ENCODE measurements around the gene CDKAL1.

CDKAL1 gene

DNA sequence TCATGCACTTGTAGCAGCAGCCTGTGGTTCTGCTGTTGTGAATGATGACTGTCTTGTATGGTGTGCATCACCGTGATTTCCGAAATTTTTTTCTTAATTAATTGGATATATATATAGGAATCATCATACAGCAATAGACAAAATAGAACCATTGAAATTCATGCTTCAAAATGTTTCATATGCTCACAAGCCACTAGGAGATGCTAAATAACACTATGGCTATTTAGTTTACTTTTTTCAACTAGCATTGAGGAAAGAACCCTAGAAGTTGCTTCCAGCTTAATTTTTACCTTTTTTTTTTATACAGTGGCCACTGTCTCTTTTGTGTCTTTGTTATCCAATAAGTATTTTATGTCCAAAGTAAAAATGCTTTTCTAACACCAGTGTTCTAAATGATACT, 485.4 kb downstream of the CDKAL1 start:
- no peak overlapping the region for H3K4me3 ChIP-seq (ENCODE audit: low read length, poor library complexity, severe bottlenecking)
- H3K9me3 ChIP-seq (ENCODE audit: insufficient read depth, low read depth, low read length): no peaks in the 10 kb centered on the region
- H3K4me1 ChIP-seq (ENCODE audit: insufficient read depth, low read length, poor library complexity, severe bottlenecking): peaks cover 20% of the 10 kb centered on the region
- H3K9me2 ChIP-seq (replicated peaks; ENCODE audit: low read depth, low read length): no peaks in the 10 kb centered on the region
- H3K79me2 ChIP-seq (ENCODE audit: insufficient read depth, low read length): no peaks in the 10 kb centered on the region
- no peak overlapping the region for H3K4me2 ChIP-seq (ENCODE audit: low read depth, low read length, poor library complexity, severe bottlenecking)
- H4K20me1 ChIP-seq (ENCODE audit: insufficient read depth, low read length, poor library complexity, severe bottlenecking): no peaks in the 10 kb centered on the region
- no peaks in the 10 kb centered on the region for H3F3A ChIP-seq (ENCODE audit: low read depth)
- no peak overlapping the region for H2AFZ ChIP-seq (ENCODE audit: low read length)
- no peak overlapping the region for H3K9ac ChIP-seq (ENCODE audit: low read depth, low read length, poor library complexity, severe bottlenecking)
- no peak for TF ChIP-seq EZH2phosphoT487 (IDR thresholded peaks at IDR 0.05; ENCODE audit: borderline replicate concordance)
- TF ChIP-seq CTCF (conservative IDR thresholded peaks at IDR 0.05; ENCODE audit: low read length): peak; percentile 54
- H3K27me3 ChIP-seq (ENCODE audit: insufficient read depth, low read length, poor library complexity, severe bottlenecking): no peaks in the 10 kb centered on the region
- no peaks in the 10 kb centered on the region for H3K36me3 ChIP-seq (ENCODE audit: insufficient read depth, low read length)

GRCh38 chr6:21022343-21023107, 488.3 kb downstream of the CDKAL1 start:
- Histone ChIP-seq H3F3A (ENCODE audit: low read depth) (no peaks in the 10 kb centered on the region), H2AFZ (ENCODE audit: low read length) (no peak overlapping the region), H4K20me1 (ENCODE audit: insufficient read depth, low read length, poor library complexity, severe bottlenecking) (no peaks in the 10 kb centered on the region), H3K9ac (ENCODE audit: low read depth, low read length, poor library complexity, severe bottlenecking) (no peak overlapping the region), H3K9me3 (ENCODE audit: insufficient read depth, low read depth, low read length) (no peaks in the 10 kb centered on the region), H3K27me3 (ENCODE audit: insufficient read depth, low read length, poor library complexity, severe bottlenecking) (no peaks in the 10 kb centered on the region), H3K36me3 (ENCODE audit: insufficient read depth, low read length) (peaks cover 5% of the 10 kb centered on the region; the same call in 1 of the 2 replicates), H3K4me1 (ENCODE audit: insufficient read depth, low read length, poor library complexity, severe bottlenecking) (peaks cover 28% of the 10 kb centered on the region), H3K79me2 (ENCODE audit: insufficient read depth, low read length) (no peaks in the 10 kb centered on the region), H3K4me3 (ENCODE audit: low read length, poor library complexity, severe bottlenecking) (no peak overlapping the region), H3K9me2 (replicated peaks; ENCODE audit: low read depth, low read length) (no peaks in the 10 kb centered on the region), H3K4me2 (ENCODE audit: low read depth, low read length, poor library complexity, severe bottlenecking) (no peak overlapping the region)
- TF ChIP-seq EZH2phosphoT487 (IDR thresholded peaks at IDR 0.05; ENCODE audit: borderline replicate concordance): no peak
- TF ChIP-seq CTCF (conservative IDR thresholded peaks at IDR 0.05; ENCODE audit: low read length): no peak

- no peaks in the 10 kb centered on the region for H3K9me3 ChIP-seq (ENCODE audit: insufficient read depth, low read depth, low read length)
- H4K20me1 ChIP-seq (ENCODE audit: insufficient read depth, low read length, poor library complexity, severe bottlenecking): no peaks in the 10 kb centered on the region
- H2AFZ ChIP-seq (ENCODE audit: low read length): no peak overlapping the region
- H3K4me3 ChIP-seq (ENCODE audit: low read length, poor library complexity, severe bottlenecking): no peak overlapping the region
- H3K79me2 ChIP-seq (ENCODE audit: insufficient read depth, low read length): no peaks in the 10 kb centered on the region
- H3K4me1 ChIP-seq (ENCODE audit: insufficient read depth, low read length, poor library complexity, severe bottlenecking): peaks cover 28% of the 10 kb centered on the region
- no peak for TF ChIP-seq EZH2phosphoT487 (IDR thresholded peaks at IDR 0.05; ENCODE audit: borderline replicate concordance)
- H3K27me3 ChIP-seq (ENCODE audit: insufficient read depth, low read length, poor library complexity, severe bottlenecking): no peaks in the 10 kb centered on the region
- peaks cover 8% of the 10 kb centered on the region; the same call in 1 of the 2 replicates for H3K36me3 ChIP-seq (ENCODE audit: insufficient read depth, low read length)
- no peaks in the 10 kb centered on the region for H3K9me2 ChIP-seq (replicated peaks; ENCODE audit: low read depth, low read length)
- H3K9ac ChIP-seq (ENCODE audit: low read depth, low read length, poor library complexity, severe bottlenecking): no peak overlapping the region
- H3F3A ChIP-seq (ENCODE audit: low read depth): no peaks in the 10 kb centered on the region
- no peak overlapping the region for H3K4me2 ChIP-seq (ENCODE audit: low read depth, low read length, poor library complexity, severe bottlenecking)
These were observed 489.0 kb downstream of the CDKAL1 start for GRCh38 chr6:21023210-21023609.

- Histone ChIP-seq H3K9me2 (replicated peaks; ENCODE audit: low read depth, low read length) (no peaks in the 10 kb centered on the region), H3K9me3 (ENCODE audit: insufficient read depth, low read depth, low read length) (no peaks in the 10 kb centered on the region), H3K9ac (ENCODE audit: low read depth, low read length, poor library complexity, severe bottlenecking) (no peak overlapping the region), H3K27me3 (ENCODE audit: insufficient read depth, low read length, poor library complexity, severe bottlenecking) (no peaks in the 10 kb centered on the region), H3K79me2 (ENCODE audit: insufficient read depth, low read length) (no peaks in the 10 kb centered on the region), H3F3A (ENCODE audit: low read depth) (no peaks in the 10 kb centered on the region), H3K36me3 (ENCODE audit: insufficient read depth, low read length) (peaks cover 8% of the 10 kb centered on the region; the same call in 1 of the 2 replicates), H3K4me2 (ENCODE audit: low read depth, low read length, poor library complexity, severe bottlenecking) (no peak overlapping the region), H2AFZ (ENCODE audit: low read length) (no peak overlapping the region), H3K4me3 (ENCODE audit: low read length, poor library complexity, severe bottlenecking) (no peak overlapping the region), H3K4me1 (ENCODE audit: insufficient read depth, low read length, poor library complexity, severe bottlenecking) (peaks cover 28% of the 10 kb centered on the region), H4K20me1 (ENCODE audit: insufficient read depth, low read length, poor library complexity, severe bottlenecking) (no peaks in the 10 kb centered on the region)
- no peak for TF ChIP-seq EZH2phosphoT487 (IDR thresholded peaks at IDR 0.05; ENCODE audit: borderline replicate concordance)
- TF ChIP-seq CTCF (conservative IDR thresholded peaks at IDR 0.05; ENCODE audit: low read length): no peak
These were observed 490.4 kb downstream of the CDKAL1 start for GRCh38 chr6:21024616-21025015.
